ENCODE data around the gene TAF4. TPM values are rescaled to one million over a fixed set of nuclear protein-coding genes. Genes with fewer than 3 reads are reported as not detected.

Gene TAF4
- total and polyA plus RNA-seq, 2 of the 13 experiments (the other 11 are each of a cell fraction or from before 2014, with no cell fraction given), result 5.9 to 12.0 TPM

DNA sequence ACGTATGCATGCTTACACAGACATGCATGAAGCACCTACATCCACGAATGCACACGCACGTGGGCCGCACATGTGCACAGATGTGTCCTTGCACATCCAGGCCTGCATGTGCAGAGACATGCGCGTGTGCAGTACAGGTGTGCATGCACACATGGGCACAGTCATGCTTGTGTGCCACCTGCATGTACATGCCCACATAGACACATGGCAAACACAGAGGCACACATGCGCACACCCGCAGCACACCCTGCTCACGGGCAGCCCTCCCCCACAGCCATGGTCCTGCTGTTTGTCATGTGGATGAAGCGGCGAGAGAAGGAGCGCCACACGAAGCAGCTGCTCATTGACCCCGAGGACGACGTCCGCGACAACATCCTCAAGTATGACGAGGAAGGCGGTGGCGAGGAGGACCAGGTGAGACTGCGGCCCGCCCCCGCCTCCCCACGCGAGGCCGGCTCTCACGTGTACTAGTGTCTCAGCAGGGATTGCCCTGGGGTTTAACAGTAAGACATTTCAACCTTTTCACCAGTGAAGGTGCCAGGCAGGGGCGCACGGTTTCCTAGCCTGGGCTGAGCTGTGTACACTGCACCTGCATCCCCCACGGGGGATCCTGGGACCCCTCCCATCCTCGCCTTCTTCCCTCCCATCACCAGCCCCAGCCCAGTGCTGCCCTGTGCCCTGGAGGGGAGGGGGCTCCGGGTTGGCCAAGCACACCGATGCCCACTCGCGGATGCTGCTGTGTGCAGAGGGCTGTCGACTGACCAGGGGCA is 132.8 kb downstream of the TAF4 start:
- no peaks in the 10 kb centered on the region for H3K36me3 ChIP-seq (replicated peaks in 1 of 2; ENCODE audit: control insufficient read depth in 1 of 2, insufficient read depth in 2 of 2, low read length in 2 of 2)
- no peak overlapping the region for H3K4me3 ChIP-seq (replicated peaks in 1 of 3; ENCODE audit: insufficient read depth in 1 of 3, low read depth in 2 of 3, low read length in 3 of 3)
- BruUV-seq (replicated peaks), result no TSS peak
- H3K27me3 ChIP-seq (ENCODE audit: control insufficient read depth in 1 of 2, insufficient read depth in 2 of 2, low read length in 2 of 2), result peaks cover 18 to 49% of the 10 kb centered on the region in 2 experiments
- H4K20me1 ChIP-seq (ENCODE audit: insufficient read depth, low read length), result no peaks in the 10 kb centered on the region; the same call in 1 of the 2 replicates
- H3K27ac ChIP-seq (ENCODE audit: extremely low read length, insufficient read depth, low read length), result no peak overlapping the region
- H3K4me1 ChIP-seq (ENCODE audit: insufficient read depth, low read length), result no peaks in the 10 kb centered on the region
- ChIA-PET CTCF (ENCODE audit: low intra/inter-chr PET ratio, low total read pairs) (no interaction called here), POLR2A (no interaction called here)
- TF ChIP-seq GABPA (IDR thresholded peaks at IDR 0.05; ENCODE audit: low read depth, low read length) (0 out of 2 replicates have a peak, but pooled peaks have one; percentile 3), GABPA (CRISPR knock-in tag; IDR thresholded peaks at IDR 0.05; ENCODE audit: low read depth) (no peak), KDM5A (IDR thresholded peaks at IDR 0.05; ENCODE audit: borderline replicate concordance, low read length) (no peak), ZFP36L2 (CRISPR knock-in tag; IDR thresholded peaks at IDR 0.05) (no peak), ZNF672 (CRISPR knock-in tag; IDR thresholded peaks at IDR 0.05) (no peak), HES4 (CRISPR knock-in tag; IDR thresholded peaks at IDR 0.05; ENCODE audit: borderline replicate concordance) (no peak), NR3C1 (CRISPR knock-in tag; IDR thresholded peaks at IDR 0.05) (no peak), MNT (IDR thresholded peaks at IDR 0.05) (peak; percentile 97), ZNF547 (CRISPR knock-in tag; IDR thresholded peaks at IDR 0.05) (no peak)
- ATAC-seq (no peak), DNase-seq (ENCODE audit: low spot score) (no peak), FAIRE-seq (no peak)
- H2AFZ ChIP-seq (ENCODE audit: low read length), result no peak overlapping the region
- no peak overlapping the region for H3K9ac ChIP-seq (ENCODE audit: insufficient read depth, low read depth, low read length)
- intact Hi-C loops (cut with micrococcal nuclease; ENCODE audit: unreplicated experiment), result no loop called here
- no peaks in the 10 kb centered on the region for H3K9me3 ChIP-seq (ENCODE audit: low read length)
- no peaks in the 10 kb centered on the region for H3K79me2 ChIP-seq (ENCODE audit: insufficient read depth, low read length)
- in situ Hi-C loops (cut with HindIII; ENCODE audit: extremely low pct_ligation_motif_present, low pct_unique_long_range_greater_than_20kb), result no loop called here
- H3K4me2 ChIP-seq (ENCODE audit: low read depth, low read length), result no peak overlapping the region
- WGBS (ENCODE audit: low lambda C conversion rate), result 60% methylated on average over 37 of the region's 38 CpGs

Measured in HepG2 (cell line).